ENCODE measurements around the gene MDN1.
"Not testable (repeated sequence)": the region's sequence is repeated elsewhere in the genome, so short reads cannot be mapped to it uniquely, and the experiment has no call there.

Gene MDN1

GRCh38 chr6:89799756-89800155 is 19.8 kb downstream of the MDN1 start:
- Mint-ChIP-seq H3K4me1 (peaks cover 14% of the 10 kb centered on the region), H3K4me3 (no peak overlapping the region), H3K27ac (ENCODE audit: low read depth) (no peak overlapping the region), H3K36me3 (ENCODE audit: insufficient read depth) (peaks cover 21% of the 10 kb centered on the region), H3K9me3 (no peaks in the 10 kb centered on the region), H3K27me3 (no peaks in the 10 kb centered on the region)
- DNase-seq (ENCODE audit: low spot score in 2 of 2): no peak
- ATAC-seq (replicated peaks; ENCODE audit: extremely low read depth, poor library complexity, severe bottlenecking): no peak

GRCh38 chr6:89799096-89799495 is 20.5 kb downstream of the MDN1 start:
- peaks cover 21% of the 10 kb centered on the region for H3K36me3 Mint-ChIP-seq (ENCODE audit: insufficient read depth)

GRCh38 chr6:89797317-89797716 is 22.3 kb downstream of the MDN1 start:
- H3K4me1 Mint-ChIP-seq: peaks cover 34% of the 10 kb centered on the region
- peaks cover 18% of the 10 kb centered on the region for H3K36me3 Mint-ChIP-seq (ENCODE audit: insufficient read depth)
- H3K9me3 Mint-ChIP-seq: no peaks in the 10 kb centered on the region
- ATAC-seq (replicated peaks; ENCODE audit: extremely low read depth, poor library complexity, severe bottlenecking) (no peak), DNase-seq (ENCODE audit: low spot score in 2 of 2) (no peak)
- no peak overlapping the region for H3K4me3 Mint-ChIP-seq
- H3K27me3 Mint-ChIP-seq: no peaks in the 10 kb centered on the region
- no peak overlapping the region for H3K27ac Mint-ChIP-seq (ENCODE audit: low read depth)

More at GRCh38 chr6:89799096-89799495, 20.5 kb downstream of the MDN1 start:
- Mint-ChIP-seq H3K4me3 (no peak overlapping the region), H3K9me3 (no peaks in the 10 kb centered on the region), H3K4me1 (peaks cover 21% of the 10 kb centered on the region), H3K27ac (ENCODE audit: low read depth) (peak overlapping the region; percentile 22), H3K27me3 (no peaks in the 10 kb centered on the region)
- ATAC-seq (replicated peaks; ENCODE audit: extremely low read depth, poor library complexity, severe bottlenecking) (no peak), DNase-seq (ENCODE audit: low spot score in 2 of 2) (no peak)

GRCh38 chr6:89794324-89794723 is 25.3 kb downstream of the MDN1 start:
- DNase-seq (ENCODE audit: low spot score in 2 of 2) (no peak), ATAC-seq (replicated peaks; ENCODE audit: extremely low read depth, poor library complexity, severe bottlenecking) (peak; percentile 49)
- peaks cover 18% of the 10 kb centered on the region for H3K36me3 Mint-ChIP-seq (ENCODE audit: insufficient read depth)
- H3K4me1 Mint-ChIP-seq: peaks cover 27% of the 10 kb centered on the region
- H3K27me3 Mint-ChIP-seq: no peaks in the 10 kb centered on the region
- H3K4me3 Mint-ChIP-seq: peak overlapping the region; percentile 49
- H3K27ac Mint-ChIP-seq (ENCODE audit: low read depth): peak overlapping the region; percentile 80
- no peaks in the 10 kb centered on the region for H3K9me3 Mint-ChIP-seq

- H3K4me1 Mint-ChIP-seq: peaks cover 27% of the 10 kb centered on the region
- H3K4me3 Mint-ChIP-seq: no peak overlapping the region
- no peaks in the 10 kb centered on the region for H3K27me3 Mint-ChIP-seq
- DNase-seq (ENCODE audit: low spot score in 2 of 2) (no peak), ATAC-seq (replicated peaks; ENCODE audit: extremely low read depth, poor library complexity, severe bottlenecking) (no peak)
- peak overlapping the region; percentile 80 for H3K27ac Mint-ChIP-seq (ENCODE audit: low read depth)
- no peaks in the 10 kb centered on the region for H3K9me3 Mint-ChIP-seq
- peaks cover 22% of the 10 kb centered on the region for H3K36me3 Mint-ChIP-seq (ENCODE audit: insufficient read depth)
Observed at GRCh38 chr6:89793586-89793985, 26.0 kb downstream of the MDN1 start.

- H3K36me3 Mint-ChIP-seq (ENCODE audit: insufficient read depth): peaks cover 25% of the 10 kb centered on the region
- H3K27ac Mint-ChIP-seq (ENCODE audit: low read depth): peak overlapping the region; percentile 80
- ATAC-seq (replicated peaks; ENCODE audit: extremely low read depth, poor library complexity, severe bottlenecking): no peak
- H3K4me1 Mint-ChIP-seq: peaks cover 27% of the 10 kb centered on the region
- H3K4me3 Mint-ChIP-seq: peak overlapping the region; percentile 16
- DNase-seq (ENCODE audit: low spot score in 2 of 2): no peak
- no peaks in the 10 kb centered on the region for H3K9me3 Mint-ChIP-seq
- no peaks in the 10 kb centered on the region for H3K27me3 Mint-ChIP-seq
Observed at GRCh38 chr6:89792881-89793280, 26.7 kb downstream of the MDN1 start.

GRCh38 chr6:89790403-89790802 is 29.2 kb downstream of the MDN1 start:
- DNase-seq (ENCODE audit: low spot score in 2 of 2) (no peak), ATAC-seq (replicated peaks; ENCODE audit: extremely low read depth, poor library complexity, severe bottlenecking) (no peak)
- Mint-ChIP-seq H3K4me1 (peaks cover 26% of the 10 kb centered on the region), H3K27ac (ENCODE audit: low read depth) (no peak overlapping the region), H3K27me3 (no peaks in the 10 kb centered on the region), H3K9me3 (no peaks in the 10 kb centered on the region), H3K36me3 (ENCODE audit: insufficient read depth) (peaks cover 39% of the 10 kb centered on the region), H3K4me3 (no peak overlapping the region)

- Mint-ChIP-seq H3K27me3 (no peaks in the 10 kb centered on the region), H3K36me3 (ENCODE audit: insufficient read depth) (peaks cover 43% of the 10 kb centered on the region), H3K4me3 (no peak overlapping the region), H3K4me1 (peaks cover 22% of the 10 kb centered on the region), H3K9me3 (no peaks in the 10 kb centered on the region), H3K27ac (ENCODE audit: low read depth) (no peak overlapping the region)
- ATAC-seq (replicated peaks; ENCODE audit: extremely low read depth, poor library complexity, severe bottlenecking) (no peak), DNase-seq (ENCODE audit: low spot score in 2 of 2) (no peak)
Observed at GRCh38 chr6:89789980-89790379, 29.6 kb downstream of the MDN1 start.

- Mint-ChIP-seq H3K27me3 (no peaks in the 10 kb centered on the region), H3K9me3 (no peaks in the 10 kb centered on the region), H3K27ac (ENCODE audit: low read depth) (no peak overlapping the region), H3K36me3 (ENCODE audit: insufficient read depth) (peaks cover 58% of the 10 kb centered on the region), H3K4me1 (peaks cover under 1% of the 10 kb centered on the region), H3K4me3 (no peak overlapping the region)
- no peak for DNase-seq (ENCODE audit: low spot score in 2 of 2)
- ATAC-seq (replicated peaks; ENCODE audit: extremely low read depth, poor library complexity, severe bottlenecking): no peak
Observed at GRCh38 chr6:89787660-89788328, 31.8 kb downstream of the MDN1 start.

- no peak overlapping the region for H3K4me3 Mint-ChIP-seq
- H3K36me3 Mint-ChIP-seq (ENCODE audit: insufficient read depth): peaks cover 60% of the 10 kb centered on the region
- H3K27me3 Mint-ChIP-seq: no peaks in the 10 kb centered on the region
- no peaks in the 10 kb centered on the region for H3K9me3 Mint-ChIP-seq
- ATAC-seq (replicated peaks; ENCODE audit: extremely low read depth, poor library complexity, severe bottlenecking): no peak
- H3K27ac Mint-ChIP-seq (ENCODE audit: low read depth): no peak overlapping the region
- no peak for DNase-seq (ENCODE audit: low spot score in 2 of 2)
- no peaks in the 10 kb centered on the region for H3K4me1 Mint-ChIP-seq
Observed at GRCh38 chr6:89786970-89787369, 32.6 kb downstream of the MDN1 start.

- H3K4me1 Mint-ChIP-seq: no peaks in the 10 kb centered on the region
- H3K4me3 Mint-ChIP-seq: no peak overlapping the region
- peaks cover 63% of the 10 kb centered on the region for H3K36me3 Mint-ChIP-seq (ENCODE audit: insufficient read depth)
- DNase-seq (ENCODE audit: low spot score in 2 of 2) (no peak), ATAC-seq (replicated peaks; ENCODE audit: extremely low read depth, poor library complexity, severe bottlenecking) (no peak)
- no peak overlapping the region for H3K27ac Mint-ChIP-seq (ENCODE audit: low read depth)
- H3K27me3 Mint-ChIP-seq: no peaks in the 10 kb centered on the region
- H3K9me3 Mint-ChIP-seq: no peaks in the 10 kb centered on the region
Observed at GRCh38 chr6:89784838-89785237, 34.8 kb downstream of the MDN1 start.

GRCh38 chr6:89783293-89783692 is 36.3 kb downstream of the MDN1 start:
- peaks cover 59% of the 10 kb centered on the region for H3K36me3 Mint-ChIP-seq (ENCODE audit: insufficient read depth)
- H3K4me1 Mint-ChIP-seq, H3K27me3 Mint-ChIP-seq: not testable (repeated sequence)

GRCh38 chr6:89782222-89782621 is 37.4 kb downstream of the MDN1 start:
- Mint-ChIP-seq H3K9me3 (no peaks in the 10 kb centered on the region), H3K4me1 (no peaks in the 10 kb centered on the region), H3K4me3 (no peak overlapping the region), H3K36me3 (ENCODE audit: insufficient read depth) (peaks cover 53% of the 10 kb centered on the region), H3K27ac (ENCODE audit: low read depth) (no peak overlapping the region), H3K27me3 (no peaks in the 10 kb centered on the region)
- no peak for ATAC-seq (replicated peaks; ENCODE audit: extremely low read depth, poor library complexity, severe bottlenecking)
- DNase-seq (ENCODE audit: low spot score in 2 of 2): no peak

More at GRCh38 chr6:89783293-89783692, 36.3 kb downstream of the MDN1 start:
- H3K27ac Mint-ChIP-seq (ENCODE audit: low read depth); DNase-seq (ENCODE audit: low spot score in 2 of 2); H3K9me3 Mint-ChIP-seq; ATAC-seq (replicated peaks; ENCODE audit: extremely low read depth, poor library complexity, severe bottlenecking); H3K4me3 Mint-ChIP-seq: not testable (repeated sequence)

Data from central memory CD8-positive, alpha-beta T cell (primary cell).